Esophagus muscularis mucosa (tissue), 3 donors: ENCODE measurements around the gene CDK4.

Experiments used
- POLR2A ChIP-seq: fragments of 450-650 bp; IDR thresholded peaks from one replicate; pipeline ENCODE4 v1.6.1; 2017; ENCODE audit warnings: antibody characterized with exemption, moderate library complexity, mild to moderate bottlenecking, low read depth
- POLR2AphosphoS5 ChIP-seq, 2 donors: sonication (generic); formaldehyde crosslinking; IDR thresholded peaks; one replicate each; pipeline ENCODE4 v1.6.1; 2017; ENCODE audit warnings: antibody characterized with exemption in 2 of 2
- TF ChIP-seq, protein P1 (sequence below), 3 experiments: fragments of 200-600 bp in 2 of 3; fragments of 450-650 bp in 1 of 3; sonication (generic) in 2 of 3; IDR thresholded peaks; one replicate each; pipeline ENCODE4 v1.5.1; 2017 to 2019; ENCODE audit warnings: antibody characterized with exemption in 3 of 3, mild to moderate bottlenecking in 2 of 3, moderate library complexity in 1 of 3

GRCh38 chr12:57744194-57744776 is 7.8 kb downstream of the CDK4 start:
- TF ChIP-seq, protein P1, sequence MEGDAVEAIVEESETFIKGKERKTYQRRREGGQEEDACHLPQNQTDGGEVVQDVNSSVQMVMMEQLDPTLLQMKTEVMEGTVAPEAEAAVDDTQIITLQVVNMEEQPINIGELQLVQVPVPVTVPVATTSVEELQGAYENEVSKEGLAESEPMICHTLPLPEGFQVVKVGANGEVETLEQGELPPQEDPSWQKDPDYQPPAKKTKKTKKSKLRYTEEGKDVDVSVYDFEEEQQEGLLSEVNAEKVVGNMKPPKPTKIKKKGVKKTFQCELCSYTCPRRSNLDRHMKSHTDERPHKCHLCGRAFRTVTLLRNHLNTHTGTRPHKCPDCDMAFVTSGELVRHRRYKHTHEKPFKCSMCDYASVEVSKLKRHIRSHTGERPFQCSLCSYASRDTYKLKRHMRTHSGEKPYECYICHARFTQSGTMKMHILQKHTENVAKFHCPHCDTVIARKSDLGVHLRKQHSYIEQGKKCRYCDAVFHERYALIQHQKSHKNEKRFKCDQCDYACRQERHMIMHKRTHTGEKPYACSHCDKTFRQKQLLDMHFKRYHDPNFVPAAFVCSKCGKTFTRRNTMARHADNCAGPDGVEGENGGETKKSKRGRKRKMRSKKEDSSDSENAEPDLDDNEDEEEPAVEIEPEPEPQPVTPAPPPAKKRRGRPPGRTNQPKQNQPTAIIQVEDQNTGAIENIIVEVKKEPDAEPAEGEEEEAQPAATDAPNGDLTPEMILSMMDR (IDR thresholded peaks at IDR 0.05), result no peak
- no peak for TF ChIP-seq POLR2AphosphoS5 (IDR thresholded peaks at IDR 0.05)
- TF ChIP-seq POLR2A, result no peak
